Bone marrow (tissue), 2 donors: ENCODE results near the gene PCDHB3.
"Not testable (repeated sequence)": the region's sequence is repeated elsewhere in the genome, so short reads cannot be mapped to it uniquely, and the experiment has no call there.

Experiments
- DNase-seq, 2 donors: peaks; one replicate each; lab custom pipeline; 2025; lab: John Stamatoyannopoulos, UW

PCDHB3 gene

DNA sequence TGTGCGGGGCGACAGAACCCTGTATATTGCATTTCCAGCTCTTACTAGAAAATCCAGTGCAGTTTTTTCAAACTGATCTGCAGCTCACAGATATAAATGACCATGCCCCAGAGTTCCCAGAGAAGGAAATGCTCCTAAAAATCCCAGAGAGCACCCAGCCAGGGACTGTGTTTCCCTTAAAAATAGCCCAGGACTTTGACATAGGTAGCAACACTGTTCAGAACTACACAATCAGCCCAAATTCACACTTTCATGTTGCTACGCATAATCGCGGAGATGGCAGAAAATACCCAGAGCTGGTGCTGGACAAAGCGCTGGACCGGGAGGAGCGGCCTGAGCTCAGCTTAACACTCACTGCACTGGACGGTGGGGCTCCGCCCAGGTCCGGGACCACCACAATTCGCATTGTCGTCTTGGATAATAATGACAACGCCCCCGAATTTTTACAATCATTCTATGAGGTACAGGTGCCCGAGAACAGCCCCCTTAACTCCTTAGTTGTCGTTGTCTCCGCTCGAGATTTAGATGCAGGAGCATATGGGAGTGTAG is 35.5 kb downstream of the PCDHB3 start:
- no peak for DNase-seq

DNA sequence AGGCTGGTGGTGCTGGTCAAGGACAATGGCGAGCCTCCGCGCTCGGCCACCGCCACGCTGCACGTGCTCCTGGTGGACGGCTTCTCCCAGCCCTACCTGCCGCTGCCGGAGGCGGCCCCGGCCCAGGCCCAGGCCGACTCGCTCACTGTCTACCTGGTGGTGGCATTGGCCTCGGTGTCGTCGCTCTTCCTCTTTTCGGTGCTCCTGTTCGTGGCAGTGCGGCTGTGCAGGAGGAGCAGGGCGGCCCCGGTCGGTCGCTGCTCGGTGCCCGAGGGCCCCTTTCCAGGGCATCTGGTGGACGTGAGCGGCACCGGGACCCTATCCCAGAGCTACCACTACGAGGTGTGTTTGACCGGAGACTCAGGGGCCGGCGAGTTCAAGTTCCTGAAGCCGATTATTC is 37.1 kb downstream of the PCDHB3 start:
- DNase-seq, result not testable (repeated sequence)

DNA sequence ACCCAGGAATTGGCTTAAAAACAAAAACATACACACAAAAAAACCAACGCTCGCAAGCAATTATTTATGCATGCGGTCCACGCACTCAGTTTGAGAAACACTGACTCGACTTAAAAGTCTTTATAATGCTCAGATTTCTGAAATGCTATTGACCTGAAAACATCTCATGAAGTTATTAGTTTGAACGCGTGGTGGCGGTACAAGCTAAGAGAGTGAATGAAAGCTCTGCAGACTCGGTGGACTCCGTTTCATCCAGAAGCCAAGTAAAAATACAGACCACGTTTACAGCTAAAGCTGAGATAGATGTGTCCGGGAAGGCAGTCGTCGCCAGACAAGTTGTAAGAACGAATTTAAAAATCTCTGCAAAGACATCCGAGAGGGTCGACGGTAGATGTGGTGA is 49.5 kb downstream of the PCDHB3 start, which contains the start of gene PCDHB6:
PCDHB6 (plus strand) TSS at position 246 of the 400 bp plus-strand sequence. CDS start 201 bp downstream, outside the sequence.
- DNase-seq, result no peak

DNA sequence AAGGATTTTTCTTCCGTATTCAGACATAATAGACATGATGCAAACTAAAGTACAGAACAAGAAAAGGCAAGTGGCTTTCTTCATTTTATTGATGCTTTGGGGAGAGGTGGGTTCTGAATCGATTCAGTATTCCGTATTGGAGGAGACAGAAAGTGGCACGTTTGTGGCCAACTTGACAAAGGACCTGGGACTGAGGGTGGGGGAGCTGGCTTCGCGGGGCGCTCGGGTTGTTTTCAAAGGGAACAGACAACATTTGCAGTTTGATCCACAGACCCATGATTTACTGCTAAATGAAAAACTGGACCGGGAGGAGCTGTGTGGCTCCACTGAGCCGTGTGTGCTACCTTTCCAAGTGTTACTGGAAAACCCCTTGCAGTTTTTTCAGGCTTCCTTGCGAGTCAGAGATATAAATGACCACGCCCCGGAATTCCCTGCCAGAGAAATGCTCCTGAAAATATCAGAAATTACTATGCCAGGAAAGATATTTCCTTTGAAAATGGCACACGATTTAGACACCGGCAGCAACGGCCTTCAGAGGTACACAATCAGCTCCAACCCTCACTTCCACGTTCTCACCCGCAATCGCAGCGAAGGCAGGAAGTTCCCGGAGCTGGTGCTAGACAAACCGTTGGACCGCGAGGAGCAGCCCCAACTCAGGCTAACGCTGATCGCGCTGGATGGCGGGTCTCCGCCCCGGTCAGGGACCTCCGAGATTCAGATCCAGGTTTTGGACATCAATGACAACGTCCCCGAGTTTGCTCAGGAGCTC is 50.1 kb downstream of the PCDHB3 start:
- DNase-seq, result no peak

DNA sequence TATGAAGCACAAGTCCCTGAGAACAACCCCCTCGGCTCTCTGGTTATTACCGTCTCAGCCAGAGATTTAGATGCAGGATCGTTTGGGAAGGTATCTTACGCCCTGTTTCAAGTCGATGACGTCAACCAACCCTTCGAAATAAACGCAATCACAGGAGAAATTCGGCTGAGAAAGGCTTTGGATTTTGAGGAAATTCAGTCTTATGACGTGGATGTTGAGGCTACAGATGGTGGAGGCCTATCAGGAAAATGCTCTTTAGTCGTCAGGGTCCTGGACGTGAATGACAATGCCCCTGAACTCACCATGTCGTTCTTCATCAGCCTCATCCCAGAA is 50.7 kb downstream of the PCDHB3 start:
- DNase-seq, result no peak

DNA sequence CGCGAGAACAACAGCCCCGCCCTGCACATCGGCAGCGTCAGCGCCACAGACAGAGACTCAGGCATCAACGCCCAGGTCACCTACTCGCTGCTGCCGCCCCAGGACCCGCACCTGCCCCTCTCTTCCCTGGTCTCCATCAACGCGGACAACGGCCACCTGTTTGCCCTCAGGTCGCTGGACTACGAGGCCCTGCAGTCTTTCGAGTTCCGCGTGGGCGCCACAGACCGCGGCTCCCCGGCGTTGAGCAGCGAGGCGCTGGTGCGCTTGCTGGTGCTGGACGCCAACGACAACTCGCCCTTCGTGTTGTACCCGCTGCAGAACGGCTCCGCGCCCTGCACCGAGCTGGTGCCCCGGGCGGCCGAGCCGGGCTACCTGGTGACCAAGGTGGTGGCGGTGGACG is 51.4 kb downstream of the PCDHB3 start:
- not testable (repeated sequence) for DNase-seq

DNA sequence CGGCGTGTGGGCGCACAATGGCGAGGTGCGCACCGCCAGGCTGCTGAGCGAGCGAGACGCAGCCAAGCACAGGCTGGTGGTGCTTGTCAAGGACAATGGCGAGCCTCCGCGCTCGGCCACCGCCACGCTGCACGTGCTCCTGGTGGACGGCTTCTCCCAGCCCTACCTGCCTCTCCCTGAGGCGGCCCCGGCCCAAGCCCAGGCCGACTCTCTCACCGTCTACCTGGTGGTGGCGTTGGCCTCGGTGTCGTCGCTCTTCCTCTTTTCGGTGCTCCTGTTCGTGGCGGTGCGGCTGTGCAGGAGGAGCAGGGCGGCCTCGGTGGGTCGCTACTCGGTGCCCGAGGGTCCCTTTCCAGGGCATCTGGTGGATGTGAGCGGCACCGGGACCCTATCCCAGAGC is 51.8 kb downstream of the PCDHB3 start:
- not testable (repeated sequence) for DNase-seq
